HepG2 (cell line): ENCODE results near the gene MAPK1. TPM values are rescaled to one million over a fixed set of nuclear protein-coding genes. Genes with fewer than 3 reads are reported as not detected.

Source experiments
- ATAC-seq: fragments of 200-7000 bp; cut with Tn5 transposase; 3 replicates; pipeline ENCODE4 v1.9.1; 2020; ENCODE audit warnings: mild to moderate bottlenecking, moderate library complexity
- BruUV-seq: library from RNA; stranded (reverse); fragments of 400-500 nt; replicated peaks from 2 replicates; lab custom pipeline; 2021; lab: Mats Ljungman, UMichigan
- CTCF ChIA-PET: fragments of 300-600 bp; formaldehyde crosslinking; extraction: SDS; loops from one replicate; lab custom pipeline; 2021; ENCODE audit warnings: low total read pairs, inconsistent platforms, low intra/inter-chr PET ratio; lab: Yijun Ruan, JAX
- POLR2A ChIA-PET: fragments of 350-600 bp; sonication (Branson Sonifier 250); formaldehyde crosslinking; loops from one replicate; lab custom pipeline; 2020; ENCODE audit warnings: antibody characterized with exemption, inconsistent platforms; lab: Yijun Ruan, JAX
- DNase-seq: peaks from one replicate; pipeline ENCODE4 v3.0.0-alpha.2; 2015; ENCODE audit warnings: low spot score
- FAIRE-seq: peaks from 3 replicates; lab custom pipeline; 2011; peaks lifted over from hg19 to GRCh38; lab: Jason Lieb, UNC
- H2AFZ ChIP-seq: one replicate; pipeline ENCODE4 v1.6.1; 2011; ENCODE audit warnings: low read length, inconsistent platforms
- H3K27ac ChIP-seq: fragments of 300-600 bp; 3 replicates; pipeline ENCODE4 v1.8.0; 2011; ENCODE audit warnings: mixed run types, mild to moderate bottlenecking, mixed read lengths, low read length, inconsistent platforms; ENCODE audit not compliant: insufficient read depth; ENCODE audit errors: extremely low read length
- H3K27me3 ChIP-seq, 2 experiments: fragments of 200-600 bp in 1 of 2; 2 replicates in 1 of 2; 3 replicates in 1 of 2; pipeline versions ENCODE4 v1.6.0 to v1.8.0; 2011; ENCODE audit warnings: low read length in 2 of 2, mild to moderate bottlenecking in 2 of 2, moderate library complexity in 2 of 2, inconsistent platforms in 1 of 2; ENCODE audit not compliant: insufficient read depth in 2 of 2, control insufficient read depth in 1 of 2
- H3K36me3 ChIP-seq, 2 experiments: fragments of 200-600 bp in 1 of 2; replicated peaks in 1 of 2; 2 replicates in 1 of 2; 3 replicates in 1 of 2; pipeline versions ENCODE4 v1.5.1 to v1.8.0; 2011; ENCODE audit warnings: low read length in 2 of 2, inconsistent platforms in 1 of 2; ENCODE audit not compliant: insufficient read depth in 2 of 2, control insufficient read depth in 1 of 2
- H3K4me1 ChIP-seq: 2 replicates; pipeline ENCODE4 v1.5.1; 2012; ENCODE audit warnings: low read length, inconsistent platforms; ENCODE audit not compliant: insufficient read depth
- H3K4me2 ChIP-seq: 2 replicates; pipeline ENCODE4 v1.6.0; 2011; ENCODE audit warnings: low read depth, low read length, inconsistent platforms
- H3K4me3 ChIP-seq, 3 experiments: fragments of 200-600 bp in 1 of 3; sonication (generic), shearing (Covaris generic) in 1 of 3; replicated peaks in 1 of 3; 2 replicates each; pipeline ENCODE4 v1.5.1; 2011 to 2016; ENCODE audit warnings: low read length in 3 of 3, inconsistent platforms in 2 of 3, low read depth in 2 of 3, mild to moderate bottlenecking in 2 of 3, control low read depth in 1 of 3, mixed read lengths in 1 of 3; ENCODE audit not compliant: insufficient read depth in 1 of 3
- H3K79me2 ChIP-seq: one replicate; pipeline ENCODE4 v1.6.1; 2011; ENCODE audit warnings: low read length, inconsistent platforms; ENCODE audit not compliant: insufficient read depth
- H3K9ac ChIP-seq: 2 replicates; pipeline ENCODE4 v1.6.0; 2011; ENCODE audit warnings: mild to moderate bottlenecking, low read depth, low read length, inconsistent platforms; ENCODE audit not compliant: insufficient read depth
- H3K9me3 ChIP-seq: 2 replicates; pipeline ENCODE4 v1.5.1; 2012; ENCODE audit warnings: mild to moderate bottlenecking, low read length
- H4K20me1 ChIP-seq: 2 replicates; pipeline ENCODE4 v1.6.0; 2011; ENCODE audit warnings: inconsistent platforms, mild to moderate bottlenecking, low read length, moderate library complexity; ENCODE audit not compliant: insufficient read depth
- CC2D1A ChIP-seq: sonication (generic); formaldehyde crosslinking; IDR thresholded peaks from 2 replicates; pipeline ENCODE4 v1.8.1; 2023; ENCODE audit warnings: mild to moderate bottlenecking, missing genetic modification reagents
- NFIC ChIP-seq: IDR thresholded peaks from 2 replicates; pipeline ENCODE4 v1.6.1; 2012; ENCODE audit warnings: mild to moderate bottlenecking, low read length, inconsistent platforms
- NFYC ChIP-seq: IDR thresholded peaks from 2 replicates; pipeline ENCODE4 v1.6.1; 2016; ENCODE audit warnings: missing genetic modification reagents, missing compliant biosample characterization
- NR2F1 ChIP-seq, 2 experiments: fragments of 450-650 bp in 1 of 2; formaldehyde crosslinking in 1 of 2; IDR thresholded peaks; 2 replicates each; pipeline versions ENCODE4 v1.5.0 to v1.6.1; 2016 to 2020; ENCODE audit warnings: mild to moderate bottlenecking in 1 of 2, missing compliant biosample characterization in 1 of 2, missing genetic modification reagents in 1 of 2, moderate library complexity in 1 of 2
- ONECUT2 ChIP-seq: sonication (generic); formaldehyde crosslinking; IDR thresholded peaks from 2 replicates; pipeline ENCODE4 v1.4.0; 2020; ENCODE audit warnings: missing genetic modification reagents
- PRMT3 ChIP-seq: sonication (generic); formaldehyde crosslinking; IDR thresholded peaks from 2 replicates; pipeline ENCODE4 v1.8.1; 2022; ENCODE audit warnings: low read depth, mild to moderate bottlenecking, moderate library complexity, missing genetic modification reagents, borderline replicate concordance
- ZFP36L1 ChIP-seq: sonication (generic); formaldehyde crosslinking; IDR thresholded peaks from 2 replicates; pipeline ENCODE4 v1.8.0; 2022; ENCODE audit warnings: mild to moderate bottlenecking, missing genetic modification reagents, moderate library complexity
- ZNF414 ChIP-seq: sonication (generic); formaldehyde crosslinking; IDR thresholded peaks from 2 replicates; pipeline ENCODE4 v1.5.0; 2020; ENCODE audit warnings: missing genetic modification reagents
- WGBS: methylation state at CpG from one replicate; pipeline ENCODE4 v1.1.6; 2017; ENCODE audit warnings: low lambda C conversion rate; 5-methylcytosine and 5-hydroxymethylcytosine counted together
- in situ Hi-C: cut with HindIII; loops from 2 replicates; pipeline ENCODE4 v1.10.0; 2017; ENCODE audit warnings: low pct_unique_long_range_greater_than_20kb; ENCODE audit not compliant: extremely low pct_ligation_motif_present
- intact Hi-C: fragments of 100-400 bp; cut with micrococcal nuclease; formaldehyde crosslinking; loops from one replicate; pipeline ENCODE4 v1.10.0; 2022; ENCODE audit not compliant: unreplicated experiment
- polyA plus RNA-seq, 8 experiments: library from polyadenylated mRNA; depleted of rRNA in 3 of 8; stranded (reverse) in 7 of 8; unstranded in 1 of 8; fragments of >200 nt; fragmentation: Illumina TruSeq in 4 of 8; extraction: Trizol in 4 of 8; gene quantifications; 2 replicates each; pipeline versions ENCODE4 v1.2.1 to v1.2.3, GENCODE V29; 2011 to 2016; ENCODE audit warnings: low read depth in 4 of 8, missing spikeins in 1 of 8, mixed read lengths in 1 of 8; ENCODE audit not compliant: insufficient read depth in 1 of 8
- total RNA-seq, 5 experiments: library from RNA; depleted of rRNA; stranded (reverse); fragments of >200 nt; fragmentation: Illumina TruSeq; extraction: Trizol; gene quantifications; 2 replicates each; pipeline ENCODE4 v1.2.3, GENCODE V29; 2016; ENCODE audit warnings: low read depth in 1 of 5
- TF ChIP-seq, protein P1 (sequence below): IDR thresholded peaks from 2 replicates; pipeline ENCODE4 v1.6.1; 2016; ENCODE audit warnings: mild to moderate bottlenecking
- TF ChIP-seq, protein P2 (sequence below): sonication (generic); formaldehyde crosslinking; IDR thresholded peaks from 2 replicates; pipeline ENCODE4 v1.5.0; 2020; ENCODE audit warnings: missing genetic modification reagents, mild to moderate bottlenecking, borderline replicate concordance
- TF ChIP-seq, protein P3 (sequence below): sonication (generic); formaldehyde crosslinking; IDR thresholded peaks from 2 replicates; pipeline ENCODE4 v1.4.0; 2020; ENCODE audit warnings: missing genetic modification reagents
- TF ChIP-seq, protein P4 (sequence below): sonication (generic); formaldehyde crosslinking; IDR thresholded peaks from 2 replicates; pipeline ENCODE4 v1.8.0; 2022; ENCODE audit warnings: missing genetic modification reagents, mild to moderate bottlenecking, inconsistent platforms, borderline replicate concordance

MAPK1 gene
- total and polyA plus RNA-seq, 2 of the 13 experiments (the other 11 are each of a cell fraction or from before 2014, with no cell fraction given) = 107 to 114 TPM

DNA sequence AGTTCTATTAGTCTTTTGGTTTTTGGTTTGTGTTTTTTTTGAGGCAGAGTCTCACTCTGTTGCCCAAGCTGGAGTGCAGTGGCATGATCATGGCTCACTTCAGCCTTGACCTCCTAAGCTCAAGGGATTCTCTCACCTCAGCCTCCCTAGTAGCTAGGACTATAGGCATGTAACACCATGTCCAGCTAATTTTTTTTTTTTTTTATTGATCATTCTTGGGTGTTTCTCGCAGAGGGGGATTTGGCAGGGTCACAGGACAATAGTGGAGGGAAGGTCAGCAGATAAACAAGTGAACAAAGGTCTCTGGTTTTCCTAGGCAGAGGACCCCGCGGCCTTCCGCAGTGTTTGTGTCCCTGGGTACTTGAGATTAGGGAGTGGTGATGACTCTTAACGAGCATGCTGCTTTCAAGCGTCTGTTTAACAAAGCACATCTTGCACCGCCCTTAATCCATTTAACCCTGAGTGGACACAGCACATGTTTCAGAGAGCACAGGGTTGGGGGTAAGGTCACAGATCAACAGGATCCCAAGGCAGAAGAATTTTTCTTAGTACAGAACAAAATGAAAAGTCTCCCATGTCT, 15.4 kb upstream of the MAPK1 start (continued):
- TF ChIP-seq NR2F1 (CRISPR knock-in tag; IDR thresholded peaks at IDR 0.05) (peak in 1 of 2 experiments; percentile 40; a peak in 1 of 4 replicates), ONECUT2 (CRISPR knock-in tag) (peak; percentile 24; the same call in 1 of the 2 replicates)
- TF ChIP-seq, protein P1, sequence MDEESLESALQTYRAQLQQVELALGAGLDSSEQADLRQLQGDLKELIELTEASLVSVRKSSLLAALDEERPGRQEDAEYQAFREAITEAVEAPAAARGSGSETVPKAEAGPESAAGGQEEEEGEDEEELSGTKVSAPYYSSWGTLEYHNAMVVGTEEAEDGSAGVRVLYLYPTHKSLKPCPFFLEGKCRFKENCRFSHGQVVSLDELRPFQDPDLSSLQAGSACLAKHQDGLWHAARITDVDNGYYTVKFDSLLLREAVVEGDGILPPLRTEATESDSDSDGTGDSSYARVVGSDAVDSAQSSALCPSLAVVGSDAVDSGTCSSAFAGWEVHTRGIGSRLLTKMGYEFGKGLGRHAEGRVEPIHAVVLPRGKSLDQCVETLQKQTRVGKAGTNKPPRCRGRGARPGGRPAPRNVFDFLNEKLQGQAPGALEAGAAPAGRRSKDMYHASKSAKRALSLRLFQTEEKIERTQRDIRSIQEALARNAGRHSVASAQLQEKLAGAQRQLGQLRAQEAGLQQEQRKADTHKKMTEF (CRISPR knock-in tag) = peak; percentile 18; the same call in 1 of the 2 replicates

DNA sequence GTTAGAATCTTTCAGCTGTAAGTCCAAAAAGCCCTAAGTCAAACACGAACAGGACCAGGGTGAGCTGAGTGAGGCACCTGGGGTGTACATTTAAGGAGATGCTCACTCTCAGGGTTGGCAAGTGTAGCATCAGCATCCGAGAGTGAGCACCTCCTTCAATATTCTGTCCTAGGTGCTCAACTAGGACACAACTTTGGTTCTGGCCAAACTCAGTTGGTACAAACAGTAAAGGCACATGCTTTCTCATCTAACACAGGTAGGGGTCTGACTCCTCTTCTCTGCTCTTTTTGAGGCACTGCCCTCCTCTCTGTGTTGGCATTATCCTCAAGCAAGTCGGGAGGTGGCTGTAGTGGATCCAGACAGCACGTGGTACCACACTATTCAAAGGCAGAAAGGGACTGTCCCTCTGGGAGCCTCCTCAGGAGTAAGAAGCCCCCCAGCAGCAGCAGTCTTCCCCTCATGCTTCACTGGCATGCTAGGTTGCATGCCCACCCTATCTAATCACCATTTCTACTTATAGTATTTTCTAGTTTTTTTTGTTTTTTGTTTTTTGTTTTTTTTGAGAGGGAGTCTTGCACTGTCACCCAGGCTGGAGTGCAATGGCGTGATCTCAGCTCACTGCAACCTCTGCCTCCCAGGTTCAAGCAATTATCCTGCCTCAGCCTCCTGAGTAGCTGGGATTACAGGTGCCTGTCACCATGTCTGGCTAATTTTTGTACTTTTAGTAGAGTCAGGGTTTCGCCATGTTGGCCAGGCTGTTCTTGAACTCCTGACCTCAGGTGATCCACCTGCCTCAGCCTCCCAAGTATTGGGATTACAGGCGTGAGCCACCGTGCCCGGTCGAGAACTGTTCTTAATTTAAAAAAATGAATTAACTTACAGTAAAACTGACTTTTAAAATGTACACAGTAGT, 14.7 kb upstream of the MAPK1 start:
- no TSS peak for BruUV-seq
- peak overlapping the region; percentile 45; the same call in 1 of the 2 replicates for H3K4me2 ChIP-seq
- no peaks in the 10 kb centered on the region for H3K36me3 ChIP-seq
- H3K27me3 ChIP-seq = no peaks in the 10 kb centered on the region; a peak in 1 of 5 replicates
- peaks cover 10% of the 10 kb centered on the region for H3K4me1 ChIP-seq
- no peak overlapping the region for H3K27ac ChIP-seq
- intact Hi-C loops = no loop called here
- ATAC-seq (peak; percentile 25; the same call in 2 of the 3 replicates), FAIRE-seq (no peak), DNase-seq (no peak)
- no peaks in the 10 kb centered on the region for H4K20me1 ChIP-seq
- in situ Hi-C loops = no loop called here
- H3K9me3 ChIP-seq = no peaks in the 10 kb centered on the region
- no peaks in the 10 kb centered on the region for H3K79me2 ChIP-seq
- no peak overlapping the region for H2AFZ ChIP-seq
- WGBS = 64% methylated on average over 8 of the region's 10 CpGs
- ChIA-PET CTCF (interaction anchor here (0.7 kb wide), 1 partner anchor 1777 kb away, joined by 3 read pairs; no protein-coding TSS in a partner anchor), POLR2A (no interaction called here)
- H3K4me3 ChIP-seq = no peak overlapping the region
- H3K9ac ChIP-seq = no peak overlapping the region
- TF ChIP-seq, protein P2, sequence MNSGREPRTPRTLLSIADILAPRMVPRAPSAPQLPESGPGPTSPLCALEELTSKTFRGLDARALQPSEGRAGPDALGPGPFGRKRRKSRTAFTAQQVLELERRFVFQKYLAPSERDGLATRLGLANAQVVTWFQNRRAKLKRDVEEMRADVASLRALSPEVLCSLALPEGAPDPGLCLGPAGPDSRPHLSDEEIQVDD = no peak
- no peak for TF ChIP-seq CC2D1A (CRISPR knock-in tag)
- TF ChIP-seq ZFP36L1 = no peak
- no peak for TF ChIP-seq NFIC
- TF ChIP-seq PRMT3 (CRISPR knock-in tag) = no peak
- TF ChIP-seq, protein P3, sequence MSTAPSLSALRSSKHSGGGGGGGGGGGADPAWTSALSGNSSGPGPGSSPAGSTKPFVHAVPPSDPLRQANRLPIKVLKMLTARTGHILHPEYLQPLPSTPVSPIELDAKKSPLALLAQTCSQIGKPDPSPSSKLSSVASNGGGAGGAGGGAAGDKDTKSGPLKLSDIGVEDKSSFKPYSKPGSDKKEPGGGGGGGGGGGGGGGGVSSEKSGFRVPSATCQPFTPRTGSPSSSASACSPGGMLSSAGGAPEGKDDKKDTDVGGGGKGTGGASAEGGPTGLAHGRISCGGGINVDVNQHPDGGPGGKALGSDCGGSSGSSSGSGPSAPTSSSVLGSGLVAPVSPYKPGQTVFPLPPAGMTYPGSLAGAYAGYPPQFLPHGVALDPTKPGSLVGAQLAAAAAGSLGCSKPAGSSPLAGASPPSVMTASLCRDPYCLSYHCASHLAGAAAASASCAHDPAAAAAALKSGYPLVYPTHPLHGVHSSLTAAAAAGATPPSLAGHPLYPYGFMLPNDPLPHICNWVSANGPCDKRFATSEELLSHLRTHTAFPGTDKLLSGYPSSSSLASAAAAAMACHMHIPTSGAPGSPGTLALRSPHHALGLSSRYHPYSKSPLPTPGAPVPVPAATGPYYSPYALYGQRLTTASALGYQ (CRISPR knock-in tag) = no peak
- TF ChIP-seq, protein P4, sequence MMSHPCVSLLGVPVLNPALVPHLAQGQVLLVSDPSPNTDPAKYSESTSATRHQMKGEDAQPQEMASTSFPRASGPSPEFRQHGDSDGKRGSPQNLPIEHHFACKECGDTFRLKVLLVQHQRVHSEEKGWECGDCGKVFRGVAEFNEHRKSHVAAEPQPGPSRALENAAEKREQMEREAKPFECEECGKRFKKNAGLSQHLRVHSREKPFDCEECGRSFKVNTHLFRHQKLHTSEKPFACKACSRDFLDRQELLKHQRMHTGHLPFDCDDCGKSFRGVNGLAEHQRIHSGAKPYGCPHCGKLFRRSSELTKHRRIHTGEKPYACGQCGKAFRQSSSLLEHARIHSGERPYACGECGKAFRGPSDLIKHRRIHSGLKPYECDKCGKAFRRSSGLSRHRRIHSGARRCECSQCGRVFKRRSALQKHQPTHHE = no peak
- TF ChIP-seq ZNF414 (CRISPR knock-in tag) = no peak
- no peak for TF ChIP-seq NFYC (CRISPR knock-in tag)
